Stimulated activated CD8-positive, alpha-beta memory T cell treated with anti-CD3 and anti-CD28 coated beads, Interleukin-12 subunit alpha, Interleukin-12 subunit beta, amount 100 ng/mL, for 1 hour (primary cell): ENCODE data around the gene SCNN1G.

ENCODE experiments used
- DNase-seq: peaks from one replicate; pipeline ENCODE4 v3.0.0-alpha.2; 2020; ENCODE audit warnings: low read depth

The SCNN1G gene

GRCh38 chr16:23202166-23202565 lies 19.6 kb downstream of the SCNN1G start:
- DNase-seq = no peak

GRCh38 chr16:23206986-23207385 lies 24.4 kb downstream of the SCNN1G start:
- DNase-seq = no peak

- no peak for DNase-seq
Measured at GRCh38 chr16:23207485-23207884, 24.9 kb downstream of the SCNN1G start.

GRCh38 chr16:23209606-23210005 lies 27.1 kb downstream of the SCNN1G start:
- DNase-seq = no peak

GRCh38 chr16:23213831-23214230 lies 31.3 kb downstream of the SCNN1G start:
- no peak for DNase-seq

- DNase-seq = no peak
Measured at GRCh38 chr16:23214796-23215195, 32.3 kb downstream of the SCNN1G start.

- no peak for DNase-seq
Measured at GRCh38 chr16:23215435-23215834, 32.9 kb downstream of the SCNN1G start.

- DNase-seq = no peak
Measured at GRCh38 chr16:23216658-23217246, 34.2 kb downstream of the SCNN1G start.

- no peak for DNase-seq
Measured at GRCh38 chr16:23217646-23218045, 35.1 kb downstream of the SCNN1G start.

- DNase-seq = no peak
Measured at GRCh38 chr16:23222929-23223328, 40.4 kb downstream of the SCNN1G start.

GRCh38 chr16:23223368-23223767 lies 40.8 kb downstream of the SCNN1G start:
- no peak for DNase-seq

GRCh38 chr16:23225109-23225508 lies 42.6 kb downstream of the SCNN1G start:
- no peak for DNase-seq

- DNase-seq = no peak
Measured at GRCh38 chr16:23225634-23226033, 43.1 kb downstream of the SCNN1G start.

- DNase-seq = no peak
Measured at GRCh38 chr16:23227529-23227928, 45.0 kb downstream of the SCNN1G start.

- no peak for DNase-seq
Measured at GRCh38 chr16:23229714-23230113, 47.2 kb downstream of the SCNN1G start.

- DNase-seq = no peak
Measured at GRCh38 chr16:23232806-23233205, 50.3 kb downstream of the SCNN1G start.

GRCh38 chr16:23235176-23235575 lies 52.6 kb downstream of the SCNN1G start:
- DNase-seq = no peak

- no peak for DNase-seq
Measured at GRCh38 chr16:23236983-23237382, 54.4 kb downstream of the SCNN1G start.

GRCh38 chr16:23240994-23241393 lies 58.4 kb downstream of the SCNN1G start:
- DNase-seq = no peak

GRCh38 chr16:23244122-23244521 lies 61.6 kb downstream of the SCNN1G start:
- no peak for DNase-seq

GRCh38 chr16:23245268-23245667 lies 62.7 kb downstream of the SCNN1G start:
- no peak for DNase-seq

GRCh38 chr16:23248261-23249194 lies 66.0 kb downstream of the SCNN1G start:
- DNase-seq = no peak

GRCh38 chr16:23249830-23250229 lies 67.3 kb downstream of the SCNN1G start:
- no peak for DNase-seq

- no peak for DNase-seq
Measured at GRCh38 chr16:23252310-23252709, 69.8 kb downstream of the SCNN1G start.
